ENCODE results near the gene TRIM68.

DNA sequence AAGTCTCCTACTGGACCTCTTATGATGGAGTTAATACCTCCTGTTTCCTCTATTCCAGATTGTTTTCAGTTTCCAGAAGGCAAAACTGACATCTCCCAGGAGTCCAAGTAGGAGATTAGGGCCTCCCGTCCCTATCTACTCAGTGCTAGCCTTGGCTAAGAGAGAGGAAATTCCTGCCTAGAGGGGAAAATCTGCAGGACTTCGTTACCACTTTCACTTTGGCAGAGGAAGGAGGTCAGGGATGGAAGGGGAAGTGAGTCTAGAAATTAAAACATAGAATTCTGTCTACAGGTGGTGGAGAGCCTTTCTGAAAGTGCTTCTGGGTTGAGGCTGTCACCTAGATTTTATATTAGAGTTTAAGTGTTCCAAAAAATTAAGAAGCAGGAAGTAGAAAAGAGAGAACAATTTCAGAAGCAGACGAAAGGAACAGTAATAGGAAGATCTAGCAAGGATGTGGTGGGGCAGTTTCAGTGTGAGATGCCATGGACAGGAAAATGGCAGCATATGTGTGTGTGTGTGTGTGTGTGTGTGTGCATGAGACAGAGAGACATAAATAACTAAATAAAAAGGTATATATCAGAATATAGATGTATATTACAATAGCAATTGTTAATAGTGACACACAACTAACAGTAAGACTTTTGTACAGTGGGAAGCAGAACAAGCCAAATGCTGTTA is 2.4 kb upstream of the TRIM68 start:
- TF ChIP-seq POLR2AphosphoS5 (IDR thresholded peaks at IDR 0.05; ENCODE audit: low read depth, low read length) (no peak), TAF1 (IDR thresholded peaks at IDR 0.05; ENCODE audit: borderline replicate concordance, insufficient read depth, low read length) (no peak), SIN3A (IDR thresholded peaks at IDR 0.05; ENCODE audit: borderline replicate concordance, insufficient read depth, low read length) (no peak), REST (IDR thresholded peaks at IDR 0.05; ENCODE audit: insufficient read depth in 1 of 2, low read depth in 2 of 2, low read length in 2 of 2) (no peak)
